HG02588 (cell line): ENCODE results near the gene PIERCE2.
"Not testable (repeated sequence)": the region's sequence is repeated elsewhere in the genome, so short reads cannot be mapped to it uniquely, and the experiment has no call there.

Experiments
- ATAC-seq: cut with Tn5 transposase; IDR thresholded peaks from one replicate; pipeline ENCODE4 v1.9.1; 2021; ENCODE audit warnings: mild to moderate bottlenecking, moderate library complexity; ENCODE audit not compliant: unreplicated experiment

PIERCE2 gene

GRCh38 chr15:55422089-55422488 lies 13.8 kb downstream of the PIERCE2 start:
- no peak for ATAC-seq

GRCh38 chr15:55434989-55435825 lies 26.9 kb downstream of the PIERCE2 start:
- ATAC-seq = no peak

- not testable (repeated sequence) for ATAC-seq
These were observed 34.8 kb downstream of the PIERCE2 start for GRCh38 chr15:55443141-55443540.

- ATAC-seq = not testable (repeated sequence)
These were observed 37.6 kb downstream of the PIERCE2 start for GRCh38 chr15:55445936-55446335.

GRCh38 chr15:55446379-55447029 lies 38.2 kb downstream of the PIERCE2 start:
- not testable (repeated sequence) for ATAC-seq

- not testable (repeated sequence) for ATAC-seq
These were observed 38.7 kb downstream of the PIERCE2 start for GRCh38 chr15:55447030-55447394.

GRCh38 chr15:55457401-55458022 lies 49.2 kb downstream of the PIERCE2 start:
- no peak for ATAC-seq

- ATAC-seq = no peak
These were observed 53.2 kb downstream of the PIERCE2 start for GRCh38 chr15:55461447-55461846.

- ATAC-seq = no peak
These were observed 60.0 kb downstream of the PIERCE2 start for GRCh38 chr15:55468321-55468720.
